ENCODE results near the gene SIRPB1. TPM values are rescaled to one million over a fixed set of nuclear protein-coding genes. Genes with fewer than 3 reads are reported as not detected.
A peak's percentile ranks its signal among the peaks of the same experiment; 100 is the strongest.

The SIRPB1 gene
- 11.6 TPM for total RNA-seq
- long read RNA-seq, partial matches to known transcripts: 9 of 28 reads
- long read RNA-seq, other reads (novel, unspliced or antisense): 17 of 28 reads

DNA sequence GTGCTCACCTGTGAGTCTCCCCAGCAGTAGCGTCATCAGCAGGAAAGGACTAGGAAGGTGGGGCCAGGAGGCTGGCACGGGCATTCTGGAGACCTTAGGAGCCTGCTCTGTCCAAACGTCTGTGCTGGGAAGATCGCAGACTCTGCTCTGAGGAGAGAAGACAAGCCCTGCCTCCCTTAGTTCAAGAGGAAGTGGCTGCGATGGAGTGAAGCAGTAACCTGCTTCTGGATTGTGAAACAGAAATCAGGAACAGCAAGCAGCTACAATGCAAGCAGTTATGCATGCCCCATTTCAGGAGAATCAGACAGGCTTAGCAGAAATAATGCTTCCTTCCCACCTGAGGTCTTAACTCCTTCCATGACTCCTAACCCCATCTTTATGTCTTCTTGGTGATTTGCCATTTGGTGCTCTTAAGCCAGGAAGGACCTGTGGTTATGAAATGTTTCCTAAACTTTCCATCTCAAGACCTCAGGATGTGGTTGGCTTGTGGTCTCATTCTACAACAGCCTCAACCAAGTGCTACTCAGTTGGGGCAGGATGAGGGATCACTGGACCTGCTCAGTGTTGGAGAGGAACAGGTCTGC lies at the start of gene SIRPB1:
TSS of gene SIRPB1 (minus strand) at position 149 of the 584 bp plus-strand sequence. CDS start at position 84, 65 bp downstream.
- Histone ChIP-seq H3K4me3 (peak within 1 kb of the TSS; percentile 32), H3K27me3 (no peaks in the 10 kb centered on the region), H3K9me3 (no peaks in the 10 kb centered on the region), H3K36me3 (no peaks in the 10 kb centered on the region), H3K27ac (peak within 1 kb of the TSS; percentile 39), H3K4me1 (peaks cover 5% of the 10 kb centered on the region)
- intact Hi-C loops (cut with DNase I): no loop called here
- DNase-seq (peak; percentile 57), ATAC-seq (peak; percentile 79)
- TF ChIP-seq, protein P1, sequence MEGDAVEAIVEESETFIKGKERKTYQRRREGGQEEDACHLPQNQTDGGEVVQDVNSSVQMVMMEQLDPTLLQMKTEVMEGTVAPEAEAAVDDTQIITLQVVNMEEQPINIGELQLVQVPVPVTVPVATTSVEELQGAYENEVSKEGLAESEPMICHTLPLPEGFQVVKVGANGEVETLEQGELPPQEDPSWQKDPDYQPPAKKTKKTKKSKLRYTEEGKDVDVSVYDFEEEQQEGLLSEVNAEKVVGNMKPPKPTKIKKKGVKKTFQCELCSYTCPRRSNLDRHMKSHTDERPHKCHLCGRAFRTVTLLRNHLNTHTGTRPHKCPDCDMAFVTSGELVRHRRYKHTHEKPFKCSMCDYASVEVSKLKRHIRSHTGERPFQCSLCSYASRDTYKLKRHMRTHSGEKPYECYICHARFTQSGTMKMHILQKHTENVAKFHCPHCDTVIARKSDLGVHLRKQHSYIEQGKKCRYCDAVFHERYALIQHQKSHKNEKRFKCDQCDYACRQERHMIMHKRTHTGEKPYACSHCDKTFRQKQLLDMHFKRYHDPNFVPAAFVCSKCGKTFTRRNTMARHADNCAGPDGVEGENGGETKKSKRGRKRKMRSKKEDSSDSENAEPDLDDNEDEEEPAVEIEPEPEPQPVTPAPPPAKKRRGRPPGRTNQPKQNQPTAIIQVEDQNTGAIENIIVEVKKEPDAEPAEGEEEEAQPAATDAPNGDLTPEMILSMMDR (IDR thresholded peaks at IDR 0.05): no peak

GRCh38 chr20:1669304-1669703 lies 49.5 kb upstream of the SIRPB1 start:
- Histone ChIP-seq H3K4me1 (no peaks in the 10 kb centered on the region), H3K4me3 (no peak overlapping the region), H3K27me3 (no peaks in the 10 kb centered on the region), H3K27ac (no peak overlapping the region), H3K36me3 (no peaks in the 10 kb centered on the region), H3K9me3 (no peaks in the 10 kb centered on the region)
- intact Hi-C loops (cut with DNase I): no loop called here
- DNase-seq (no peak), ATAC-seq (no peak)
- TF ChIP-seq, protein P1 (IDR thresholded peaks at IDR 0.05): no peak

DNA sequence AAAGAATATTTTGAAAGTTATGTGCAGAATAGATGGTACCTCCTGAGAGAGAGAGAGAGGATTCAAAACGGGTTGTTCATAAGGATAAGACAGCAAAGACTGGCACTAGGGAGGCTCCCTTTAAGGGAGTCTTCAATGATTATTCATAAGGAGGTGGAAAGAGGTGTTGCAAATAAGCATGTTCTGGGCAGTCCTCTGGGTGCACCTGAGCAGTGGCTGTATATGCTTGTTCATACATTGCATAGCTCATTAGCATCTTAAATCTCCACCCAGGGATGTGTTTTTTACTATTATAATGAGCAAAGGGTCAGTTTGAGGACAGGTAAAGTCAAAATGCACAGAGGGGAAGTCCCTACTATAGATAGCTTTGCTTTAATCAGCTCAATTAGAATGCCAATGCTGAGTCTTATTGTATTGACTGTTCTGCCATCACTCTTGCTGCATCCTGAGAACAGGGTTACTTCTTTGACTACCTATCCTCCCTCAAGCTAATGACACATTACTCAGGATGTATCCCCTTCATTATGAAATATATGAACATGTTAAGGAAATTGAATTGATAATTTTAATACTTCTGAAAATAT lies 47.8 kb upstream of the SIRPB1 start:
- DNase-seq (no peak), ATAC-seq (no peak)
- H3K36me3 ChIP-seq: no peaks in the 10 kb centered on the region
- H3K9me3 ChIP-seq: no peaks in the 10 kb centered on the region
- no peaks in the 10 kb centered on the region for H3K27me3 ChIP-seq
- TF ChIP-seq, protein P1 (IDR thresholded peaks at IDR 0.05): no peak
- no peaks in the 10 kb centered on the region for H3K4me1 ChIP-seq
- H3K4me3 ChIP-seq: no peak overlapping the region
- intact Hi-C loops (cut with DNase I): no loop called here
- no peak overlapping the region for H3K27ac ChIP-seq

DNA sequence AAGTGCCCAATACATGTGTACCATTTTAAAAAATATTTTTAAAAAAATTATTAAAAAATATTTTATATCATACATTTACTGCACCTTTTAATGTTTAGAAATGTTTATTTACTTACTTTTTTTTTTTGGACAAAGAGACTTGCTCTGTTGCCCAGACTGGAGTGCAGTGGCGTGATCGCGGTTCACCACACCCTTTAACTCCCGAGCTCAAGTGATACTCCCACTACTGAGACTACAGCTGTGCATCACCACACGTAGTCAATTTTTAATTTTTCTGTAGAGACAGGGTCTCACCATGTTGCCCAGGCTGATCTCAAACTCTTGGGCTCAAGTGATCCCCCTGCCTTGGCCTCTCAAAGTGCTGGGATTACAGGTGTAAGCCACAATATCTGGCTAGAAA lies 47.0 kb upstream of the SIRPB1 start:
- no peak for ATAC-seq
- H3K4me3 ChIP-seq: no peak overlapping the region
- DNase-seq: no peak
- H3K27me3 ChIP-seq: no peaks in the 10 kb centered on the region
- TF ChIP-seq, protein P1 (IDR thresholded peaks at IDR 0.05): no peak
- H3K9me3 ChIP-seq: no peaks in the 10 kb centered on the region
- H3K27ac ChIP-seq: no peak overlapping the region
- no peaks in the 10 kb centered on the region for H3K4me1 ChIP-seq
- H3K36me3 ChIP-seq: no peaks in the 10 kb centered on the region
- intact Hi-C loops (cut with DNase I): no loop called here

GRCh38 chr20:1665345-1665744 lies 45.5 kb upstream of the SIRPB1 start:
- H3K36me3 ChIP-seq: no peaks in the 10 kb centered on the region
- H3K9me3 ChIP-seq: no peaks in the 10 kb centered on the region
- H3K4me3 ChIP-seq: no peak overlapping the region
- TF ChIP-seq, protein P1 (IDR thresholded peaks at IDR 0.05): no peak
- no peaks in the 10 kb centered on the region for H3K27me3 ChIP-seq
- intact Hi-C loops (cut with DNase I): no loop called here
- no peak for DNase-seq
- no peak for ATAC-seq
- H3K4me1 ChIP-seq: no peaks in the 10 kb centered on the region
- H3K27ac ChIP-seq: no peak overlapping the region

All from upper lobe of right lung (tissue), 1 donor.